ENCODE measurements around the gene HCK. TPM values are rescaled to one million over a fixed set of nuclear protein-coding genes. Genes with fewer than 3 reads are reported as not detected.
"Not testable (repeated sequence)": the region's sequence is repeated elsewhere in the genome, so short reads cannot be mapped to it uniquely, and the experiment has no call there.

HCK gene
- total RNA-seq, 2 donors from 2014 or later: 0.24 to 0.40 TPM

- no peak for TF ChIP-seq CTCF (conservative IDR thresholded peaks at IDR 0.05)
- Histone ChIP-seq H3K36me3 (ENCODE audit: control insufficient read depth, insufficient read depth, low read length) (peaks cover 20% of the 10 kb centered on the region), H3K9ac (ENCODE audit: extremely low read depth, low read length, poor library complexity, severe bottlenecking) (no peak overlapping the region), H3K4me1 (ENCODE audit: control insufficient read depth, insufficient read depth, low read length) (peaks cover 6% of the 10 kb centered on the region), H3K9me3 (ENCODE audit: control insufficient read depth, low read length) (peaks cover 21% of the 10 kb centered on the region), H3K27me3 (ENCODE audit: control insufficient read depth, insufficient read depth, low read length, poor library complexity, severe bottlenecking) (no peaks in the 10 kb centered on the region), H3K27ac (ENCODE audit: low read depth, low read length) (no peak overlapping the region), H3K4me3 (ENCODE audit: low read length) (no peak overlapping the region)
- H3K4me1 Mint-ChIP-seq: peaks cover 31% of the 10 kb centered on the region
- no peaks in the 10 kb centered on the region for H3K27me3 Mint-ChIP-seq (ENCODE audit: insufficient read depth)
- H3K4me3 Mint-ChIP-seq: no peak overlapping the region
- WGBS, 2 experiments (ENCODE audit: insufficient coverage in 1 of 2, insufficient read length in 1 of 2): 93 to 100% methylated on average over 1 to 2 of the region's 2 CpGs
- peaks cover 35% of the 10 kb centered on the region for H3K36me3 Mint-ChIP-seq (ENCODE audit: low read depth)
- H3K27ac Mint-ChIP-seq: no peak overlapping the region
- peaks cover 27% of the 10 kb centered on the region for H3K9me3 Mint-ChIP-seq
- no peak for DNase-seq
Measured at GRCh38 chr20:32119734-32120133, 67.7 kb downstream of the HCK start.

- Mint-ChIP-seq H3K36me3 (ENCODE audit: low read depth) (peaks cover 43% of the 10 kb centered on the region), H3K9me3 (peaks cover 31% of the 10 kb centered on the region), H3K4me1 (peaks cover 17% of the 10 kb centered on the region)
- H3K27me3 Mint-ChIP-seq (ENCODE audit: insufficient read depth); DNase-seq; H3K27ac Mint-ChIP-seq; H3K4me1 ChIP-seq (ENCODE audit: control insufficient read depth, insufficient read depth, low read length); H3K27ac ChIP-seq (ENCODE audit: low read depth, low read length); H3K4me3 ChIP-seq (ENCODE audit: low read length); H3K27me3 ChIP-seq (ENCODE audit: control insufficient read depth, insufficient read depth, low read length, poor library complexity, severe bottlenecking); H3K9ac ChIP-seq (ENCODE audit: extremely low read depth, low read length, poor library complexity, severe bottlenecking); H3K4me3 Mint-ChIP-seq: not testable (repeated sequence)
- Histone ChIP-seq H3K9me3 (ENCODE audit: control insufficient read depth, low read length) (peaks cover 21% of the 10 kb centered on the region), H3K36me3 (ENCODE audit: control insufficient read depth, insufficient read depth, low read length) (peaks cover 31% of the 10 kb centered on the region)
- WGBS, 2 experiments (ENCODE audit: insufficient coverage in 1 of 2, insufficient read length in 1 of 2): 93% methylated on average over 9 of the region's 31 CpGs; no CpG with 5 or more reads in 1 of the 2 experiments
Measured at GRCh38 chr20:32121908-32122307, 69.9 kb downstream of the HCK start.

GRCh38 chr20:32123088-32123487 lies 71.0 kb downstream of the HCK start:
- WGBS, 2 experiments (ENCODE audit: insufficient coverage in 1 of 2, insufficient read length in 1 of 2): no CpG with 5 or more reads among the region's 4 CpGs
- Histone ChIP-seq H3K9ac (ENCODE audit: extremely low read depth, low read length, poor library complexity, severe bottlenecking) (no peak overlapping the region), H3K4me3 (ENCODE audit: low read length) (no peak overlapping the region), H3K27ac (ENCODE audit: low read depth, low read length) (no peak overlapping the region), H3K4me1 (ENCODE audit: control insufficient read depth, insufficient read depth, low read length) (no peaks in the 10 kb centered on the region), H3K9me3 (ENCODE audit: control insufficient read depth, low read length) (peaks cover 21% of the 10 kb centered on the region), H3K27me3 (ENCODE audit: control insufficient read depth, insufficient read depth, low read length, poor library complexity, severe bottlenecking) (no peaks in the 10 kb centered on the region), H3K36me3 (ENCODE audit: control insufficient read depth, insufficient read depth, low read length) (peaks cover 31% of the 10 kb centered on the region)
- Mint-ChIP-seq H3K4me3 (no peak overlapping the region), H3K36me3 (ENCODE audit: low read depth) (peaks cover 44% of the 10 kb centered on the region), H3K27me3 (ENCODE audit: insufficient read depth) (no peaks in the 10 kb centered on the region), H3K9me3 (peaks cover 31% of the 10 kb centered on the region), H3K27ac (no peak overlapping the region), H3K4me1 (peaks cover 11% of the 10 kb centered on the region)
- no peak for DNase-seq
- TF ChIP-seq CTCF (conservative IDR thresholded peaks at IDR 0.05): no peak

GRCh38 chr20:32124916-32125454 lies 72.9 kb downstream of the HCK start:
- no peaks in the 10 kb centered on the region for H3K4me1 ChIP-seq (ENCODE audit: control insufficient read depth, insufficient read depth, low read length)
- H3K36me3 Mint-ChIP-seq (ENCODE audit: low read depth): peaks cover 41% of the 10 kb centered on the region
- WGBS, 2 experiments (ENCODE audit: insufficient coverage in 1 of 2, insufficient read length in 1 of 2): 95 to 100% methylated on average over 3 to 4 of the region's 4 CpGs
- H3K27ac Mint-ChIP-seq: no peak overlapping the region
- no peak overlapping the region for H3K4me3 ChIP-seq (ENCODE audit: low read length)
- no peak for TF ChIP-seq CTCF (conservative IDR thresholded peaks at IDR 0.05)
- H3K4me1 Mint-ChIP-seq: peaks cover 10% of the 10 kb centered on the region
- DNase-seq: no peak
- no peak overlapping the region for H3K9ac ChIP-seq (ENCODE audit: extremely low read depth, low read length, poor library complexity, severe bottlenecking)
- H3K27me3 ChIP-seq (ENCODE audit: control insufficient read depth, insufficient read depth, low read length, poor library complexity, severe bottlenecking): no peaks in the 10 kb centered on the region
- peaks cover 21% of the 10 kb centered on the region for H3K9me3 ChIP-seq (ENCODE audit: control insufficient read depth, low read length)
- H3K9me3 Mint-ChIP-seq: peaks cover 31% of the 10 kb centered on the region
- peaks cover 26% of the 10 kb centered on the region for H3K36me3 ChIP-seq (ENCODE audit: control insufficient read depth, insufficient read depth, low read length)
- no peak overlapping the region for H3K27ac ChIP-seq (ENCODE audit: low read depth, low read length)
- H3K27me3 Mint-ChIP-seq (ENCODE audit: insufficient read depth): no peaks in the 10 kb centered on the region
- H3K4me3 Mint-ChIP-seq: no peak overlapping the region
